ENCODE data around the gene UBE2G1. TPM values are rescaled to one million over a fixed set of nuclear protein-coding genes. Genes with fewer than 3 reads are reported as not detected.
"Not testable (repeated sequence)": the region's sequence is repeated elsewhere in the genome, so short reads cannot be mapped to it uniquely, and the experiment has no call there.

Gene UBE2G1
- total and polyA plus RNA-seq, 2 of the 8 experiments (the other 6 are each of a cell fraction or from before 2014, with no cell fraction given), result 73.9 to 170 TPM

GRCh38 chr17:4378626-4379025 lies 12.2 kb upstream of the UBE2G1 start (continued):
- no peak for TF ChIP-seq ATF3 (IDR thresholded peaks at IDR 0.05; ENCODE audit: insufficient read depth, low read depth, low read length)
- TF ChIP-seq TEAD4 (IDR thresholded peaks at IDR 0.05; ENCODE audit: low read depth, low read length), result no peak
- TF ChIP-seq SP1 (IDR thresholded peaks at IDR 0.05; ENCODE audit: low read depth, low read length), result no peak
- no peak for TF ChIP-seq CBX8 (IDR thresholded peaks at IDR 0.05; ENCODE audit: borderline replicate concordance, low read depth, low read length)
- TF ChIP-seq ASH2L (IDR thresholded peaks at IDR 0.05; ENCODE audit: low read length), result no peak
- no peak for TF ChIP-seq EZH2 (IDR thresholded peaks at IDR 0.05; ENCODE audit: low read depth, low read length, severe bottlenecking)
- no peak for TF ChIP-seq HDAC6 (IDR thresholded peaks at IDR 0.05; ENCODE audit: low read depth, low read length)
- TF ChIP-seq SP2 (IDR thresholded peaks at IDR 0.05; ENCODE audit: low read length), result no peak

- H3K23me2 ChIP-seq (ENCODE audit: low read depth, low read length); H2BK20ac ChIP-seq (ENCODE audit: low read length); H3K4ac ChIP-seq (replicated peaks; ENCODE audit: insufficient read length, low read depth, low read length); H3K4me2 ChIP-seq (ENCODE audit: insufficient read depth in 1 of 2, low read depth in 2 of 2, low read length in 2 of 2); H2BK15ac ChIP-seq (ENCODE audit: low read length); H3K56ac ChIP-seq (replicated peaks; ENCODE audit: insufficient read length, low read depth, low read length); H4K8ac ChIP-seq (ENCODE audit: extremely low read depth, insufficient read depth, low read length); H3K18ac ChIP-seq (ENCODE audit: extremely low read depth, low read length); H2AK5ac ChIP-seq (ENCODE audit: low read depth, low read length); H3K14ac ChIP-seq (ENCODE audit: insufficient read length); H2BK5ac ChIP-seq (ENCODE audit: low read depth, low read length); H3K36me3 ChIP-seq (ENCODE audit: control insufficient read depth in 2 of 4, insufficient read depth in 4 of 4, low read length in 3 of 4); H3K79me2 ChIP-seq (ENCODE audit: control insufficient read depth in 1 of 2, insufficient read depth in 2 of 2, low read length in 2 of 2); CTCF ChIA-PET (ENCODE audit: partially characterized antibody); H4K91ac ChIP-seq (replicated peaks; ENCODE audit: insufficient read length, low read length); H3K27me3 ChIP-seq (replicated peaks in 1 of 4; ENCODE audit: control insufficient read depth in 3 of 4, extremely low read depth in 1 of 4, insufficient read depth in 3 of 4, low read length in 3 of 4); H3K9ac ChIP-seq (replicated peaks in 1 of 4; ENCODE audit: extremely low read depth in 1 of 4, low read depth in 3 of 4, low read length in 3 of 4); H4K20me1 ChIP-seq (replicated peaks in 1 of 2; ENCODE audit: control insufficient read depth in 1 of 2, insufficient read depth in 2 of 2, low read length in 2 of 2); H2BK120ac ChIP-seq (replicated peaks; ENCODE audit: low read depth, low read length); H3K9me3 ChIP-seq (ENCODE audit: insufficient read depth in 2 of 2, low read depth in 1 of 2, low read length in 1 of 2); DNase-seq (ENCODE audit: low read depth in 1 of 2, low spot score in 2 of 2); H2BK12ac ChIP-seq (ENCODE audit: low read depth, low read length); H3K79me1 ChIP-seq (ENCODE audit: low read depth, low read length); H3K4me1 ChIP-seq (replicated peaks in 1 of 4; ENCODE audit: control insufficient read depth in 3 of 4, insufficient read depth in 4 of 4, low read length in 3 of 4); H3K27ac ChIP-seq (ENCODE audit: low read depth, low read length); FAIRE-seq; H3K23ac ChIP-seq (ENCODE audit: insufficient read length); H3K4me3 ChIP-seq (ENCODE audit: extremely low read depth in 1 of 4, insufficient read depth in 2 of 4, low read depth in 3 of 4, low read length in 4 of 4); H4K5ac ChIP-seq (ENCODE audit: insufficient read length, low read depth, low read length); H2AFZ ChIP-seq (ENCODE audit: low read length): not testable (repeated sequence)
- POLR2A ChIA-PET (ENCODE audit: partially characterized antibody), result interaction anchor here (1.4 to 3.4 kb wide), 2 partner anchors 11 to 22 kb away, joined by 4 to 19 read pairs; partner anchors contain the start of gene UBE2G1
- 86% methylated on average over 7 of the region's 7 CpGs; no CpG with 5 or more reads in 1 of the 2 experiments for WGBS, 2 experiments (ENCODE audit: extremely low coverage in 1 of 2, insufficient coverage in 1 of 2, insufficient read length in 1 of 2, insufficient replicate concordance in 2 of 2, low coverage in 1 of 2, low lambda C conversion rate in 2 of 2, missing lambda C conversion rate in 1 of 2)
Measured at GRCh38 chr17:4377247-4377646, 10.8 kb upstream of the UBE2G1 start.

All from H1 (cell line).